ENCODE measurements around the gene GSTP1. TPM values are rescaled to one million over a fixed set of nuclear protein-coding genes. Genes with fewer than 3 reads are reported as not detected.
"Not testable (repeated sequence)": the region's sequence is repeated elsewhere in the genome, so short reads cannot be mapped to it uniquely, and the experiment has no call there.

Gene GSTP1
- total RNA-seq, 4 donors from 2014 or later = 2,883 to 4,990 (median 3,239) TPM

GRCh38 chr11:67551127-67551526 lies 32.5 kb upstream of the GSTP1 start:
- Histone ChIP-seq H3K4me3 (no peak overlapping the region), H3K27me3 (no peaks in the 10 kb centered on the region)
- intact Hi-C loops (cut with DNase I) = no loop called here

DNA sequence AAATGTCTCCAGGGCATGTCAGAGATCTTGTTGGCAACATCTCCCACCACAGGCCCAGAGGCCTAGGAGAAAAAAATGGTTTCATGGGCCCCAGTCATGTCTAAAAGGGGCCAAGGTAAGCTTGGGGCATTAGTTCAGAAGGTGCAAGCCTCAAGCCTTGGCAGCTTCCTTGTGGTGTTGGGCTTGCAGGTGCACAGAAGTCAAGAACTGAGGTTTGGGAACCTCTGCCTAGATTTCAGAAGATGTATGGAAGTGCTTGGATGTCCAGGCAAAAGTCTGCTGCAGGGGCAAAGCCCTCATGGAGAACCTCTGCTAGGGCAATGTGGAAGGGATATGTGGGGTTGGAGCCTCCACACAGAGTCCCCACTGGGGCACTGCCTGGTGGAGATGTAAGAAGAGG lies 31.9 kb upstream of the GSTP1 start:
- DNase-seq; intact Hi-C loops (cut with DNase I); H3K4me1 ChIP-seq; H3K27ac ChIP-seq; H3K36me3 ChIP-seq; H3K9me3 ChIP-seq; H3K27me3 ChIP-seq; H3K4me3 ChIP-seq: not testable (repeated sequence)

More at GRCh38 chr11:67551127-67551526, 32.5 kb upstream of the GSTP1 start:
- Histone ChIP-seq H3K4me1 (no peaks in the 10 kb centered on the region), H3K9me3 (peaks cover 0 to 5% (median 0%) of the 10 kb centered on the region in 3 donors), H3K36me3 (no peaks in the 10 kb centered on the region), H3K27ac (no peak overlapping the region)
- TF ChIP-seq POLR2A (IDR thresholded peaks at IDR 0.05) (no peak), CTCF (IDR thresholded peaks at IDR 0.05) (no peak)
- no peak for DNase-seq

GRCh38 chr11:67556244-67556643 lies 27.4 kb upstream of the GSTP1 start:
- Histone ChIP-seq H3K27me3 (peaks cover 0 to 14% (median 0%) of the 10 kb centered on the region in 4 donors), H3K4me3 (no peak overlapping the region), H3K4me1 (peaks cover 0 to 8% (median 0%) of the 10 kb centered on the region in 3 donors), H3K9me3 (peaks cover 0 to 5% (median 0%) of the 10 kb centered on the region in 3 donors), H3K27ac (no peak overlapping the region), H3K36me3 (no peaks in the 10 kb centered on the region)
- intact Hi-C loops (cut with DNase I) = no loop called here
- TF ChIP-seq CTCF (IDR thresholded peaks at IDR 0.05) (no peak), POLR2A (IDR thresholded peaks at IDR 0.05) (no peak)
- WGBS, 2 donors = 55 to 72% methylated on average over 3 of the region's 3 CpGs
- no peak for DNase-seq

- Histone ChIP-seq H3K4me1 (peaks cover 0 to 23% (median under 1%) of the 10 kb centered on the region in 3 donors), H3K27me3 (peaks cover 0 to 14% (median 0%) of the 10 kb centered on the region in 4 donors), H3K27ac (no peak overlapping the region), H3K36me3 (no peaks in the 10 kb centered on the region), H3K9me3 (no peaks in the 10 kb centered on the region), H3K4me3 (peak overlapping the region in 1 of 4 donors; percentile 10)
- WGBS, 2 donors = 33 to 38% methylated on average over 16 to 19 of the region's 19 CpGs
- TF ChIP-seq CTCF (IDR thresholded peaks at IDR 0.05) (no peak), POLR2A (IDR thresholded peaks at IDR 0.05) (no peak)
- intact Hi-C loops (cut with DNase I) = no loop called here
- DNase-seq = no peak
Observed at GRCh38 chr11:67558084-67558772, 25.4 kb upstream of the GSTP1 start.

DNA sequence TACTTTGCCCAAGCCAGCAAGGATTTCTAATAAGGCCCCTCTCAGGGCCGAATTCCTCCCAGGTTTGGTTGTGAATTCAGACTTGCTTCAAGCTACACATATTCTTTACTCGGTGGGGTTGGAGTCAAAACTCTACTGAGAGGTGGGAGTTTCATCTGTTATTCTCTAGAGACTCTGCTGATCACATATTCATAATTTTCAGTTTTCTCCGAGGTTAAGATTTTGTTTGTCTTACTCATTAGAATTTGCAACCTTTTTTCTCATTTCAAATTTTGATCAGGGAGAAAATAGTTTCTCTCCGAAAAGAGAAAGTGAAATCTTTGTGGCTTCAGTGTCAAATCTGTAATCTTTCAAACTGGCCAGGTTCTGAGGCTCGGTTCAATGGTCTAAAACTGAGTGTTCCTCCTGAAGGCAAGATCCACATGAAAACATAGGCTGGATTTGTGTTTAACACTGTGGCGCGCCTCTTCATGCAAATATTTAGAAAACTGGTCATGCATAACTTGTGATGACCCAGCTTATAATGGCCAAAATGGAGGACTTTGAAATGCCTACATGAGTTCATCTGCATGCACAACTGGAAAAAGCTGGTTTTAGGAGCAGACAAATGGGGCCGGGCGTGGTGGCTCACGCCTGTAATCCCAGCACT lies 21.5 kb upstream of the GSTP1 start:
- H3K4me1 ChIP-seq = peaks cover 0 to 36% (median 11%) of the 10 kb centered on the region in 3 donors
- H3K9me3 ChIP-seq = no peaks in the 10 kb centered on the region
- TF ChIP-seq CTCF (IDR thresholded peaks at IDR 0.05) = no peak
- TF ChIP-seq POLR2A (IDR thresholded peaks at IDR 0.05) = no peak
- H3K27me3 ChIP-seq = peaks cover 0 to 22% (median 0%) of the 10 kb centered on the region in 4 donors
- 52 to 53% methylated on average over 10 of the region's 10 CpGs for WGBS, 2 donors
- H3K27ac ChIP-seq = peak overlapping the region in 1 of 4 donors; percentile 52
- H3K4me3 ChIP-seq = no peak overlapping the region
- DNase-seq = no peak
- intact Hi-C loops (cut with DNase I) = no loop called here
- no peaks in the 10 kb centered on the region for H3K36me3 ChIP-seq
